Esophagus squamous epithelium (tissue), 4 donors: Measurements from ENCODE around the gene VARS2.

Experiments
- POLR2A ChIP-seq, 4 donors: fragments of 450-650 bp; IDR thresholded peaks; one replicate each; pipeline ENCODE4 v1.6.1; 2017; ENCODE audit warnings: antibody characterized with exemption in 4 of 4, mild to moderate bottlenecking in 4 of 4, moderate library complexity in 3 of 4
- TF ChIP-seq, protein P1 (sequence below), 6 experiments: fragments of 450-650 bp in 4 of 6; fragments of 200-600 bp in 2 of 6; sonication (generic) in 2 of 6; IDR thresholded peaks; one replicate each; pipeline ENCODE4 v1.5.1; 2016 to 2019; ENCODE audit warnings: antibody characterized with exemption in 6 of 6, mild to moderate bottlenecking in 4 of 6, moderate library complexity in 4 of 6

DNA sequence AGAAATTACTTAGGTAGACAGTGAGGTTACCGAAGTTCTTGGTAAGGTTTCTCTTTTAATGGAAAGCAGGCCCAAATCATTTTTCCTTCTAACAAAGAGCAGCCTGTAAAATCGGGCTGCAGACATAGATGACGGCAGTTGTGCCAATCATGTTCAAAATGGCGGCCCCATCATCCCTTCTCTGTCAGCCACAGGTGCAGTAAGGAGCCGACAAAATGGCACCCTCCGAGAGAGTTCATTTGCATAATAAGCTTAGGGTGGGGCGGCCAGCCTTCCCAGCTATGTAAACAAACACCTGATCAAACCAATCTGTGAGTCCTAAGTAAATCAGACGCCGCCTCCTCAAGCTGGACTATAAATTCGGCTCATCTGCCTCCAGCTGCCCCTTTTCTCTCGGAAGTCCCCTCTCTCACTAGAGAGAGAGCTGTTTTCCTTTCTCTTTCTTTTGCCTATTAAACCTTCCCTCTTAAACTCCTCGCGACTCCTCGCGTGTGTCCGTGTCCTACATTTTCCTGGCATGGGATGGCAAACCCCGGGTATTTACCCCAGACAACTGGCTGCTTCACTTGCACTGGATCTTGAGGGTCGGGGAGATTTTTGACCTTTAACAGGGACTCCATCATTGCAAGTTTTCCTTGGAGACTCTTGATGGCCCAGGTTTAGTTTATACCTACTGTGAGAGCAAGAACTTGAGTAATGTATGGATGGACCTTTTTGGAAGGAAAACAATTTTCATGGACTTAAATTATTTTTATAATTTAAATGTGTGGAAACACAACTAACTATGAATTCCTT lies 38.6 kb upstream of the VARS2 start:
- TF ChIP-seq, protein P1, sequence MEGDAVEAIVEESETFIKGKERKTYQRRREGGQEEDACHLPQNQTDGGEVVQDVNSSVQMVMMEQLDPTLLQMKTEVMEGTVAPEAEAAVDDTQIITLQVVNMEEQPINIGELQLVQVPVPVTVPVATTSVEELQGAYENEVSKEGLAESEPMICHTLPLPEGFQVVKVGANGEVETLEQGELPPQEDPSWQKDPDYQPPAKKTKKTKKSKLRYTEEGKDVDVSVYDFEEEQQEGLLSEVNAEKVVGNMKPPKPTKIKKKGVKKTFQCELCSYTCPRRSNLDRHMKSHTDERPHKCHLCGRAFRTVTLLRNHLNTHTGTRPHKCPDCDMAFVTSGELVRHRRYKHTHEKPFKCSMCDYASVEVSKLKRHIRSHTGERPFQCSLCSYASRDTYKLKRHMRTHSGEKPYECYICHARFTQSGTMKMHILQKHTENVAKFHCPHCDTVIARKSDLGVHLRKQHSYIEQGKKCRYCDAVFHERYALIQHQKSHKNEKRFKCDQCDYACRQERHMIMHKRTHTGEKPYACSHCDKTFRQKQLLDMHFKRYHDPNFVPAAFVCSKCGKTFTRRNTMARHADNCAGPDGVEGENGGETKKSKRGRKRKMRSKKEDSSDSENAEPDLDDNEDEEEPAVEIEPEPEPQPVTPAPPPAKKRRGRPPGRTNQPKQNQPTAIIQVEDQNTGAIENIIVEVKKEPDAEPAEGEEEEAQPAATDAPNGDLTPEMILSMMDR (IDR thresholded peaks at IDR 0.05) = no peak
- TF ChIP-seq POLR2A (IDR thresholded peaks at IDR 0.05) = no peak
